SU-DHL-6 (cell line): ENCODE results near the gene RAPGEFL1.
"Not testable (repeated sequence)": the region's sequence is repeated elsewhere in the genome, so short reads cannot be mapped to it uniquely, and the experiment has no call there.

Experiments
- H2AFZ ChIP-seq: fragments of 200-600 bp; sonication (generic); 2 replicates; pipeline ENCODE4 v1.6.1; 2014; ENCODE audit warnings: low read depth, mild to moderate bottlenecking, moderate library complexity, mixed read lengths, antibody characterized with exemption, low read length; ENCODE audit not compliant: severe bottlenecking
- H3F3A ChIP-seq: fragments of 200-600 bp; shearing (Covaris generic); 2 replicates; pipeline ENCODE4 v1.6.0; 2016; ENCODE audit warnings: antibody characterized with exemption, mild to moderate bottlenecking; ENCODE audit not compliant: insufficient read depth
- H3K27ac ChIP-seq: fragments of 200-600 bp; sonication (generic); 2 replicates; pipeline ENCODE4 v1.5.1; 2016; ENCODE audit warnings: low read depth, mild to moderate bottlenecking, low read length, moderate library complexity, mixed read lengths
- H3K27me3 ChIP-seq: fragments of 200-600 bp; sonication (generic), shearing (Covaris generic); 2 replicates; pipeline ENCODE4 v1.6.0; 2014; ENCODE audit warnings: mild to moderate bottlenecking, low read length
- H3K36me3 ChIP-seq: fragments of 200-600 bp; sonication (generic); 2 replicates; pipeline ENCODE4 v1.6.1; 2014; ENCODE audit warnings: mild to moderate bottlenecking, low read length, mixed read lengths
- H3K4me2 ChIP-seq: fragments of 300-600, 200-600 bp; shearing (Covaris generic), sonication (generic); 2 replicates; pipeline ENCODE4 v1.6.0; 2014; ENCODE audit warnings: low read length, low read depth, mild to moderate bottlenecking; ENCODE audit not compliant: poor library complexity, severe bottlenecking
- H3K4me3 ChIP-seq: fragments of 200-600 bp; sonication (generic); 2 replicates; pipeline ENCODE4 v1.5.1; 2014; ENCODE audit warnings: antibody characterized with exemption, low read length, mild to moderate bottlenecking, mixed read lengths; ENCODE audit not compliant: insufficient read depth, poor library complexity, severe bottlenecking
- H3K79me2 ChIP-seq: fragments of 200-600 bp; sonication (generic); 2 replicates; pipeline ENCODE4 v1.6.1; 2014; ENCODE audit warnings: mild to moderate bottlenecking, low read length, moderate library complexity; ENCODE audit not compliant: insufficient read depth
- H3K9ac ChIP-seq: fragments of 200-600 bp; sonication (generic); 2 replicates; pipeline ENCODE4 v1.7.0; 2014; ENCODE audit warnings: mild to moderate bottlenecking, low read length
- H3K9me2 ChIP-seq: fragments of 200-600 bp; sonication (generic); replicated peaks from 2 replicates; pipeline ENCODE4 v1.6.1; 2014; ENCODE audit warnings: low read length; ENCODE audit not compliant: insufficient read depth
- H3K9me3 ChIP-seq: fragments of 200-600 bp; sonication (generic); 2 replicates; pipeline ENCODE4 v1.6.1; 2014; ENCODE audit warnings: low read length, mixed read lengths; ENCODE audit not compliant: insufficient read depth
- H4K20me1 ChIP-seq: fragments of 200-600 bp; sonication (generic); 2 replicates; pipeline ENCODE4 v1.6.1; 2014; ENCODE audit warnings: low read depth, mild to moderate bottlenecking, antibody characterized with exemption, low read length, moderate library complexity, mixed read lengths
- EZH2phosphoT487 ChIP-seq: fragments of 200-600 bp; sonication (generic), shearing (Covaris generic); conservative IDR thresholded peaks from 2 replicates; pipeline ENCODE4 v1.6.1; 2018; ENCODE audit warnings: mild to moderate bottlenecking, antibody characterized with exemption, low read length, moderate library complexity, mixed read lengths
- TF ChIP-seq, protein P1 (sequence below): fragments of 200-600 bp; sonication (generic); IDR thresholded peaks from one replicate; pipeline ENCODE4 v1.5.1; 2017; ENCODE audit warnings: antibody characterized with exemption, mild to moderate bottlenecking, low read length, moderate library complexity; ENCODE audit not compliant: insufficient read depth, poor library complexity, severe bottlenecking

RAPGEFL1 gene

DNA sequence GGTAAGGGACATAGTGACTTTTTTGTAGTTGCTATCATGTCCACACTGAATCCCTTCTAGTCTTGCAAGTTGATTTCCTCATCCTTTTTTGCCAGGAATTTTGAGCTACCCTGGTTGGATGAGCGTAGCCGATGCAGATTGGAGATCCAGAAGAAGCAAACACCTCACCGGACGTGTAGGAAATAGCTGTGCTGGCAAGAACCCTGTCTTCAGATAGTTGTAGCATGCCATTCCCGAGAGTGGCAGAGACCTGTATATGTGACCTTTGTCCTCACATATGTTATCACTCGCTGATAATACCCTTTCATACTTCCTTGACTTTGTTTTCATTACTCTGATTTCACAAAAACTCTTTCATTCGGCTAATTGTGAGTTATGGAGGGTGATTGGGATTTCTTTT, 43.1 kb upstream of the RAPGEFL1 start:
- no peak for TF ChIP-seq EZH2phosphoT487
- TF ChIP-seq, protein P1, sequence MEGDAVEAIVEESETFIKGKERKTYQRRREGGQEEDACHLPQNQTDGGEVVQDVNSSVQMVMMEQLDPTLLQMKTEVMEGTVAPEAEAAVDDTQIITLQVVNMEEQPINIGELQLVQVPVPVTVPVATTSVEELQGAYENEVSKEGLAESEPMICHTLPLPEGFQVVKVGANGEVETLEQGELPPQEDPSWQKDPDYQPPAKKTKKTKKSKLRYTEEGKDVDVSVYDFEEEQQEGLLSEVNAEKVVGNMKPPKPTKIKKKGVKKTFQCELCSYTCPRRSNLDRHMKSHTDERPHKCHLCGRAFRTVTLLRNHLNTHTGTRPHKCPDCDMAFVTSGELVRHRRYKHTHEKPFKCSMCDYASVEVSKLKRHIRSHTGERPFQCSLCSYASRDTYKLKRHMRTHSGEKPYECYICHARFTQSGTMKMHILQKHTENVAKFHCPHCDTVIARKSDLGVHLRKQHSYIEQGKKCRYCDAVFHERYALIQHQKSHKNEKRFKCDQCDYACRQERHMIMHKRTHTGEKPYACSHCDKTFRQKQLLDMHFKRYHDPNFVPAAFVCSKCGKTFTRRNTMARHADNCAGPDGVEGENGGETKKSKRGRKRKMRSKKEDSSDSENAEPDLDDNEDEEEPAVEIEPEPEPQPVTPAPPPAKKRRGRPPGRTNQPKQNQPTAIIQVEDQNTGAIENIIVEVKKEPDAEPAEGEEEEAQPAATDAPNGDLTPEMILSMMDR: no peak
- Histone ChIP-seq H3K4me3 (no peak overlapping the region), H3K27me3 (no peaks in the 10 kb centered on the region), H3K4me2 (no peak overlapping the region), H3K9ac (no peak overlapping the region), H3K79me2 (peaks cover 23% of the 10 kb centered on the region), H4K20me1 (no peaks in the 10 kb centered on the region), H3K27ac (no peak overlapping the region), H3K9me3 (no peaks in the 10 kb centered on the region), H3K36me3 (peaks cover 53% of the 10 kb centered on the region), H3F3A (peaks cover 20% of the 10 kb centered on the region), H3K9me2 (no peaks in the 10 kb centered on the region), H2AFZ (no peak overlapping the region)

DNA sequence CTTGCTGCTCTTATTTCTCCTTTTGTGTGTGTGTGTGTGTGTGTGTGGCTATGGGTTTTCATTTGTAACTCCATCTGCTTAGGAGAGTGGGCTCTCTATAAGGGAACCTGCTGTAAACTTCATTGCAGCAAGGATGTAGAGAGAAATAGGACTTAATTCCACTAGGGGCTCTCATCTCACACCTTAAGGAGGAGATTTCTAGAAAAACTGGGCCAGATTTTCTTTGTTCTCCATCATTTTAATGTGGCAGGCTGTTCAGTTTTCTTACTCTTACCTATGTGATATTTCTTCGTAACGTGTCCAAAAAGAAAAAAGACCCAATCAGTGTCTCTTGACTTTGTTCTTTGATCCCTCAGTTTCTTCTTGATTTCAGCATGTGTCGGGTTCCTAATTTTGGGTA, 41.5 kb upstream of the RAPGEFL1 start:
- Histone ChIP-seq H3K4me2 (no peak overlapping the region), H3F3A (peaks cover 24% of the 10 kb centered on the region), H3K9ac (no peak overlapping the region), H3K27me3 (no peaks in the 10 kb centered on the region), H3K79me2 (peaks cover 31% of the 10 kb centered on the region), H4K20me1 (no peaks in the 10 kb centered on the region), H2AFZ (no peak overlapping the region), H3K27ac (no peak overlapping the region), H3K9me3 (no peaks in the 10 kb centered on the region), H3K9me2 (no peaks in the 10 kb centered on the region), H3K36me3 (peaks cover 40% of the 10 kb centered on the region), H3K4me3 (no peak overlapping the region)
- no peak for TF ChIP-seq EZH2phosphoT487

DNA sequence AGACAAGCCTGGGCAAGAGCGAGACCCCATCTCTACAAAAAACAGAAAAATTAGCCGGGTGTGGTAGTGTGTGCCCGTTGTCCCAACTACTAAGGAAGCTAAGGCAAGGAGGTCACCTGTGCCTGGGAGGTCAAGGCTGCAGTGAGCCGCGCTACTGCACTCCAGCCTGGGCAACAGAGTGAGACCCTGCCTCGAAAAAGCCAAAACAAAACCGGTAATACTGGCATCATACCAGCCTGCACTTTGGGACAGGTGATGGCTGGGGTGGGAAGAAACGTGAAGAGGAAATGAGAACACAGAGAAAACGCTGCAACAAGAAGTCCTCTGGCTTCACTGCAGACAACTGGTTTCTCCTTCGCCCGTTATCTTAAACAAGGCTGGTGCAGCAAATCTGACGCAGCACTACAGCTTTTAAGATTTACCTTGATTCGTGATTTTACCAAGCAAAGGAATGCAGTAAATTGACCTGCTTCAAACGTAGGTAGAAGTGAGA, 37.7 kb upstream of the RAPGEFL1 start:
- Histone ChIP-seq H3K27ac (peak overlapping the region; percentile 89), H3K36me3 (peaks cover 12% of the 10 kb centered on the region; the same call in 1 of the 2 replicates), H4K20me1 (no peaks in the 10 kb centered on the region), H3K4me3 (peak overlapping the region; percentile 72), H3F3A (peaks cover 15% of the 10 kb centered on the region; the same call in 1 of the 2 replicates), H3K9me2 (no peaks in the 10 kb centered on the region), H3K9ac (peak overlapping the region; percentile 79), H2AFZ (peak overlapping the region; percentile 66), H3K9me3 (no peaks in the 10 kb centered on the region), H3K79me2 (peaks cover 35% of the 10 kb centered on the region), H3K27me3 (no peaks in the 10 kb centered on the region), H3K4me2 (peak overlapping the region; percentile 92)
- TF ChIP-seq, protein P1: no peak
- TF ChIP-seq EZH2phosphoT487: no peak

DNA sequence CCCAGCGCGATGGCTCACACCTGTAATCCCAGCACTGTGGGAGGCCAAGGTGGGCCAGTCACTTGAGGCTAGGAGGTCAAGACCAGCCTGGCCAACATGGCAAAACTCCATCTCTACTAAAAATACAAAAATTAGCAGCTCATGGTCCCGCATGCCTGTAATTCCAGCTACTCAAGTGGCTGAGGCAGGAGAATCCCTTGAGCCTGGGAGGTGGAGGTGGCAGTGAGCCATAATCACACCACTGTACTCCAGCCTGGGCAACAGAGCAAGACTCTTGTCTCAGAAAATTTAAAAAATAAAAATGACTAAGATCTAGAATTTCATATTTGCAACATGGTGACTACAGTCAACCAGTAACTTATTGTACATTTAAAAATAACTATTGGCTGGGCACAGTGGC, 34.1 kb upstream of the RAPGEFL1 start:
- not testable (repeated sequence) for H3K27me3 ChIP-seq, H2AFZ ChIP-seq, H3K9me3 ChIP-seq, H3K36me3 ChIP-seq, H4K20me1 ChIP-seq, H3K4me3 ChIP-seq, H3K4me2 ChIP-seq, H3F3A ChIP-seq, H3K9me2 ChIP-seq, H3K9ac ChIP-seq, H3K27ac ChIP-seq
- H3K79me2 ChIP-seq: peaks cover 49% of the 10 kb centered on the region
